CD4-positive, alpha-beta T cell (primary cell): Measurements from ENCODE around the gene AFG1L. TPM values are rescaled to one million over a fixed set of nuclear protein-coding genes. Genes with fewer than 3 reads are reported as not detected.

Experiments used
- ATAC-seq: fragments of 200-7000 bp; cut with Tn5 transposase; one replicate; pipeline ENCODE4 v1.10.0; 2022; ENCODE audit warnings: mild to moderate bottlenecking; ENCODE audit not compliant: poor library complexity
- CTCF ChIA-PET: fragments of 350-600 bp; sonication (Branson Sonifier 250); formaldehyde crosslinking; loops from one replicate; lab custom pipeline; 2021; ENCODE audit warnings: antibody characterized with exemption, inconsistent platforms; lab: Charles Lee
- POLR2A ChIA-PET: fragments of 350-600 bp; sonication (Branson Sonifier 250); formaldehyde crosslinking; loops from one replicate; lab custom pipeline; 2021; ENCODE audit warnings: antibody characterized with exemption, inconsistent platforms; lab: Charles Lee
- DNase-seq, 14 experiments: peaks; one replicate each; pipeline ENCODE4 v3.0.0-alpha.2; 2013 to 2020; ENCODE audit warnings: mixed read lengths in 2 of 14
- H3K27ac ChIP-seq, 2 donors: one replicate each; pipeline versions ENCODE4 v1.5.1 to v1.7.0; 2013; ENCODE audit warnings: low read length in 2 of 2, low read depth in 1 of 2, mild to moderate bottlenecking in 1 of 2
- H3K27me3 ChIP-seq, 2 experiments: 1 replicate in 1 of 2; 2 replicates in 1 of 2; pipeline versions ENCODE4 v1.6.1 to v1.7.0; 2013; ENCODE audit warnings: low read length in 2 of 2, control low read depth in 1 of 2, mild to moderate bottlenecking in 1 of 2, moderate library complexity in 1 of 2; ENCODE audit not compliant: insufficient read depth in 2 of 2, control insufficient read depth in 1 of 2
- H3K36me3 ChIP-seq: one replicate; pipeline ENCODE4 v1.6.1; 2013; ENCODE audit warnings: low read length, control low read depth; ENCODE audit not compliant: insufficient read depth
- H3K4me1 ChIP-seq: one replicate; pipeline ENCODE4 v1.6.1; 2013; ENCODE audit warnings: low read length, control low read depth; ENCODE audit not compliant: insufficient read depth
- H3K4me3 ChIP-seq: one replicate; pipeline ENCODE4 v1.5.1; 2013; ENCODE audit warnings: mild to moderate bottlenecking, low read length, moderate library complexity
- H3K9me3 ChIP-seq, 2 experiments: 1 replicate in 1 of 2; 2 replicates in 1 of 2; pipeline versions ENCODE4 v1.6.1 to v1.7.0; 2013; ENCODE audit warnings: low read length in 2 of 2, mild to moderate bottlenecking in 2 of 2, control low read depth in 1 of 2, moderate library complexity in 1 of 2; ENCODE audit not compliant: control insufficient read depth in 1 of 2, insufficient read depth in 1 of 2
- H3K27ac Mint-ChIP-seq: one replicate; pipeline ENCODE4 v1.8.0; 2020; ENCODE audit warnings: mixed read lengths
- H3K27me3 Mint-ChIP-seq: one replicate; pipeline ENCODE4 v1.8.0; 2021; ENCODE audit warnings: mixed read lengths
- H3K36me3 Mint-ChIP-seq: one replicate; pipeline ENCODE4 v1.8.0; 2021; ENCODE audit warnings: low read depth, mixed read lengths
- H3K4me1 Mint-ChIP-seq: one replicate; pipeline ENCODE4 v1.8.0; 2021; ENCODE audit warnings: low read depth, mixed read lengths
- H3K4me3 Mint-ChIP-seq: one replicate; pipeline ENCODE4 v1.8.0; 2020; ENCODE audit warnings: mild to moderate bottlenecking, mixed read lengths
- H3K9me3 Mint-ChIP-seq: one replicate; pipeline ENCODE4 v1.8.0; 2020; ENCODE audit warnings: mixed read lengths
- CTCF ChIP-seq: fragments of 200-600 bp; IDR thresholded peaks from one replicate; pipeline ENCODE4 v1.8.0; 2022; ENCODE audit warnings: antibody characterized with exemption, mild to moderate bottlenecking
- intact Hi-C, 2 experiments: fragments of 100-400 bp; cut with DNase I in 1 of 2; cut with micrococcal nuclease in 1 of 2; formaldehyde crosslinking; loops; one replicate each; pipeline versions ENCODE4 v1.15.1 to v1.9.0; 2023 to 2025; cut with DNase I, micrococcal nuclease
- total RNA-seq, 174 experiments: library from RNA in 2 of 174; stranded (reverse) in 2 of 174; gene quantifications; one replicate each; pipeline ENCODE4 v1.2.3 and lab custom pipeline; 2021 to 2026

The AFG1L gene
- total RNA-seq, 2 experiments from 2014 or later = 3.0 to 3.9 TPM

DNA sequence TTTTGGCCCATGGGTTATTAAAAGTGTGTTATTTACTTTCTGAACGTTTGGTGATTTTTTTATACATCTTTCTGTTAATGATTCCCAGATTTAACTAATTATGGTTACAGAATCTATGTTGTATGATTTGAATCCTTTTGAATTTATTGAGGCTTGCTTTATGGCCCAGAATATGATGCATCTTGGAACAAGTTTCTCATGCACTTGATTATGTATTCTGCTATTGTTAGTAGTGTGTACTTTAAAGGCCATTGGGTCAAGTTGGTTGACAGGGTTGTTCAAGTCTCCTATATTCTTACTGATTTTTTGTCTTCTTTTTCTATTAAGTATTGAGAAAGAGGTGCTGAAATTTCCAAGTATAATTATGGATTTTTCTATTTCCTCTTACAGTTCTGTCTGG, 160.8 kb downstream of the AFG1L start:
- H3K9me3 ChIP-seq = no peaks in the 10 kb centered on the region
- H3K27me3 ChIP-seq = no peaks in the 10 kb centered on the region
- peaks cover 3% of the 10 kb centered on the region for H3K36me3 Mint-ChIP-seq
- H3K27ac ChIP-seq = no peak overlapping the region
- no peaks in the 10 kb centered on the region for H3K36me3 ChIP-seq
- H3K27ac Mint-ChIP-seq = no peak overlapping the region
- no peaks in the 10 kb centered on the region for H3K27me3 Mint-ChIP-seq
- no peaks in the 10 kb centered on the region for H3K9me3 Mint-ChIP-seq
- no peak overlapping the region for H3K4me3 ChIP-seq
- no peak for DNase-seq
- CTCF ChIA-PET = no interaction called here
- ATAC-seq = no peak
- POLR2A ChIA-PET = no interaction called here
- H3K4me3 Mint-ChIP-seq = no peak overlapping the region
- intact Hi-C loops = no loop called here
- no peak for TF ChIP-seq CTCF
- H3K4me1 ChIP-seq = no peaks in the 10 kb centered on the region
- H3K4me1 Mint-ChIP-seq = no peaks in the 10 kb centered on the region

- intact Hi-C loops = no loop called here
- Histone ChIP-seq H3K36me3 (no peaks in the 10 kb centered on the region), H3K9me3 (no peaks in the 10 kb centered on the region), H3K27ac (no peak overlapping the region), H3K4me1 (no peaks in the 10 kb centered on the region), H3K27me3 (no peaks in the 10 kb centered on the region), H3K4me3 (no peak overlapping the region)
- Mint-ChIP-seq H3K27me3 (no peaks in the 10 kb centered on the region), H3K4me3 (no peak overlapping the region), H3K27ac (no peak overlapping the region), H3K9me3 (no peaks in the 10 kb centered on the region), H3K36me3 (no peaks in the 10 kb centered on the region), H3K4me1 (no peaks in the 10 kb centered on the region)
- ChIA-PET POLR2A (no interaction called here), CTCF (no interaction called here)
- ATAC-seq (no peak), DNase-seq (no peak)
- TF ChIP-seq CTCF = no peak
Observed at GRCh38 chr6:108463784-108464183, 168.9 kb downstream of the AFG1L start.

GRCh38 chr6:108464418-108465097, 169.7 kb downstream of the AFG1L start:
- no peak overlapping the region for H3K4me3 Mint-ChIP-seq
- H3K27me3 Mint-ChIP-seq = no peaks in the 10 kb centered on the region
- no peaks in the 10 kb centered on the region for H3K4me1 Mint-ChIP-seq
- H3K9me3 Mint-ChIP-seq = no peaks in the 10 kb centered on the region
- no peaks in the 10 kb centered on the region for H3K36me3 Mint-ChIP-seq
- DNase-seq (no peak), ATAC-seq (no peak)
- no peaks in the 10 kb centered on the region for H3K36me3 ChIP-seq
- H3K4me1 ChIP-seq = no peaks in the 10 kb centered on the region
- POLR2A ChIA-PET = interaction anchor here (0.6 kb wide), 1 partner anchor 19 kb away, joined by 3 read pairs; no protein-coding TSS in a partner anchor
- no peaks in the 10 kb centered on the region for H3K27me3 ChIP-seq
- H3K4me3 ChIP-seq = no peak overlapping the region
- intact Hi-C loops = no loop called here
- no peak overlapping the region for H3K27ac Mint-ChIP-seq
- CTCF ChIA-PET = no interaction called here
- no peak for TF ChIP-seq CTCF
- no peaks in the 10 kb centered on the region for H3K9me3 ChIP-seq
- H3K27ac ChIP-seq = no peak overlapping the region
